GM18951 (cell line): Measurements from ENCODE around the gene KAZALD1.

Experiments
- POLR2A ChIP-seq: IDR thresholded peaks from 4 replicates; pipeline ENCODE4 v1.6.1; 2011; ENCODE audit warnings: mild to moderate bottlenecking; ENCODE audit not compliant: insufficient read length, insufficient read depth; ENCODE audit errors: extremely low read depth
- in situ Hi-C: fragments of 300-500 bp; cut with MboI; formaldehyde crosslinking; loops from one replicate; pipeline ENCODE4 v1.12.0; 2022; ENCODE audit warnings: low sequenced_read_pairs, mixed read lengths, inconsistent platforms; ENCODE audit not compliant: unreplicated experiment

The KAZALD1 gene

GRCh38 chr10:101094121-101094879 lies 32.5 kb downstream of the KAZALD1 start:
- in situ Hi-C loops: no loop called here
- no peak for TF ChIP-seq POLR2A

GRCh38 chr10:101095004-101095403 lies 33.2 kb downstream of the KAZALD1 start:
- in situ Hi-C loops: no loop called here
- TF ChIP-seq POLR2A: no peak

- no peak for TF ChIP-seq POLR2A
- in situ Hi-C loops: no loop called here
These were observed 33.9 kb downstream of the KAZALD1 start for GRCh38 chr10:101095550-101096213.

GRCh38 chr10:101096378-101096777 lies 34.6 kb downstream of the KAZALD1 start:
- in situ Hi-C loops: no loop called here
- no peak for TF ChIP-seq POLR2A

- no peak for TF ChIP-seq POLR2A
- in situ Hi-C loops: no loop called here
These were observed 36.1 kb downstream of the KAZALD1 start for GRCh38 chr10:101097881-101098280.

- in situ Hi-C loops: no loop called here
- TF ChIP-seq POLR2A: no peak
These were observed 38.1 kb downstream of the KAZALD1 start for GRCh38 chr10:101099901-101100300.

GRCh38 chr10:101101372-101101881 lies 39.6 kb downstream of the KAZALD1 start:
- in situ Hi-C loops: no loop called here
- no peak for TF ChIP-seq POLR2A

GRCh38 chr10:101103430-101103829 lies 41.6 kb downstream of the KAZALD1 start:
- in situ Hi-C loops: no loop called here
- no peak for TF ChIP-seq POLR2A

- TF ChIP-seq POLR2A: no peak
- in situ Hi-C loops: no loop called here
These were observed 44.6 kb downstream of the KAZALD1 start for GRCh38 chr10:101106351-101106750.

GRCh38 chr10:101107771-101108170 lies 46.0 kb downstream of the KAZALD1 start:
- TF ChIP-seq POLR2A: no peak
- in situ Hi-C loops: no loop called here

GRCh38 chr10:101110856-101111523 lies 49.2 kb downstream of the KAZALD1 start:
- in situ Hi-C loops: no loop called here
- no peak for TF ChIP-seq POLR2A

- TF ChIP-seq POLR2A: no peak
- in situ Hi-C loops: no loop called here
These were observed 49.8 kb downstream of the KAZALD1 start for GRCh38 chr10:101111547-101111946.

GRCh38 chr10:101112799-101113594 lies 51.2 kb downstream of the KAZALD1 start:
- TF ChIP-seq POLR2A: no peak

More at GRCh38 chr10:101112799-101113594, 51.2 kb downstream of the KAZALD1 start:
- in situ Hi-C loops: no loop called here
